ENCODE results near the gene MYBPHL.

MYBPHL gene

DNA sequence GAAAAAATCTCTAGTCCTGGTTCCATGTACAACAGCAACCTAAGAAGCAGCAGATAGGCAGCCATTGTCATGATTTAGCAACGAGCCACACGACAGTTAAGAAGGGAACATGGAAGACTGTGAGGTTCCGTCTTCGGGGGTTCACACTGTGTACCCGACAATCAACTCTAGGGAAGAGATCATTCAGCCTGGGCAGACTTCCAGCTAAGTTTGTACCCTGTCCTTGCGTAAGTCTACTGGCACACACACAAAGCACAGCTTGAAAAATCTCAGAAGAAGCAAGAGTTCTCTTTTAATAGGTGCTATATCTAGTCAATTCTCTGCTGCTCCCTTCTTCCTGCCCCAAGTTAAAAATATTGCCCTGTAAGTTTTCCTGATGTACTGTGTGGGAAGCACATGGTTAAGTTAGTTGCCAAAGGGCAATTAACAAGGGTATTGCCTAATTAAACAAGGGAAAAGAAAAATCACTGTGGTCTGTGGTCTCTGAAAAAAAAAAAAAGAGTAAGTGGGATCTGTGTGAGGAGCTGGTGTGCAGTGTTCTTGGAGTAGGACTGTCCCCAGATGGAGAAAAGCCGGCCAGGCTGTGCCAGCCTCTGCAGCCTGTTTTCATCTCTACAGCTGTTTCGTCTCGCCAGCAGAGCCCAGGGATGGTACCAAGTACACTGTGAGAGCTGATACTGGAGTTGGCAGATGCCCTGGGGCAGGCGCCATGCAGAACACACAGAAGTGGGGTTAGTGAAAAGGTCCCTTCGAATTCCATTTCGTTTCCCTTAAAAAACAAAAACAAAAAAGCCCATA is 6.4 kb upstream of the MYBPHL start:
- TF ChIP-seq, protein P1, sequence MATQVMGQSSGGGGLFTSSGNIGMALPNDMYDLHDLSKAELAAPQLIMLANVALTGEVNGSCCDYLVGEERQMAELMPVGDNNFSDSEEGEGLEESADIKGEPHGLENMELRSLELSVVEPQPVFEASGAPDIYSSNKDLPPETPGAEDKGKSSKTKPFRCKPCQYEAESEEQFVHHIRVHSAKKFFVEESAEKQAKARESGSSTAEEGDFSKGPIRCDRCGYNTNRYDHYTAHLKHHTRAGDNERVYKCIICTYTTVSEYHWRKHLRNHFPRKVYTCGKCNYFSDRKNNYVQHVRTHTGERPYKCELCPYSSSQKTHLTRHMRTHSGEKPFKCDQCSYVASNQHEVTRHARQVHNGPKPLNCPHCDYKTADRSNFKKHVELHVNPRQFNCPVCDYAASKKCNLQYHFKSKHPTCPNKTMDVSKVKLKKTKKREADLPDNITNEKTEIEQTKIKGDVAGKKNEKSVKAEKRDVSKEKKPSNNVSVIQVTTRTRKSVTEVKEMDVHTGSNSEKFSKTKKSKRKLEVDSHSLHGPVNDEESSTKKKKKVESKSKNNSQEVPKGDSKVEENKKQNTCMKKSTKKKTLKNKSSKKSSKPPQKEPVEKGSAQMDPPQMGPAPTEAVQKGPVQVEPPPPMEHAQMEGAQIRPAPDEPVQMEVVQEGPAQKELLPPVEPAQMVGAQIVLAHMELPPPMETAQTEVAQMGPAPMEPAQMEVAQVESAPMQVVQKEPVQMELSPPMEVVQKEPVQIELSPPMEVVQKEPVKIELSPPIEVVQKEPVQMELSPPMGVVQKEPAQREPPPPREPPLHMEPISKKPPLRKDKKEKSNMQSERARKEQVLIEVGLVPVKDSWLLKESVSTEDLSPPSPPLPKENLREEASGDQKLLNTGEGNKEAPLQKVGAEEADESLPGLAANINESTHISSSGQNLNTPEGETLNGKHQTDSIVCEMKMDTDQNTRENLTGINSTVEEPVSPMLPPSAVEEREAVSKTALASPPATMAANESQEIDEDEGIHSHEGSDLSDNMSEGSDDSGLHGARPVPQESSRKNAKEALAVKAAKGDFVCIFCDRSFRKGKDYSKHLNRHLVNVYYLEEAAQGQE (IDR thresholded peaks at IDR 0.05; ENCODE audit: insufficient read depth in 1 of 2, low read depth in 2 of 2, low read length in 2 of 2): no peak
- no peak for TF ChIP-seq FOXP2 (optimal IDR thresholded peaks at IDR 0.05; ENCODE audit: borderline replicate concordance, extremely low read depth, extremely low read length, insufficient read depth)

DNA sequence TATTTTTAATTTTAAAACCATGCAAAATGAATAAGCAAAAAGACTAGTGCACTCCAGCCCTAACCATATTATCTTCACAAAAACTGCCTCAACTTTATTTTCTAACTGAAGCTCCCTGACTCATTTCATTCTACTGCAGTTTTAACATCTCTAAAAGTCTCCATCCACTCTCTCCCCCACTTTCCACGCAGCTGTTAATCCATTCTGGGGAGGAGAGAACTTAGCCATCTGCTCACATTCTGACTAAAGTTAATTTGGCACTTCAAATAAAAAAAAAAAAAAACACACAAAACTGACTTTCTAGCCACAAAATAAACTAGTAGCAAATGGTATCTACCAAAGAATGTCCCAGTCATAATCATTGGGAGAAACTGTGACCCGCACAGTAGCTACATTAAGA is 5.4 kb upstream of the MYBPHL start:
- TF ChIP-seq POLR2AphosphoS5 (IDR thresholded peaks at IDR 0.05; ENCODE audit: low read depth, low read length) (no peak), SIN3A (IDR thresholded peaks at IDR 0.05; ENCODE audit: borderline replicate concordance, insufficient read depth, low read length) (no peak), FOXP2 (optimal IDR thresholded peaks at IDR 0.05; ENCODE audit: borderline replicate concordance, extremely low read depth, extremely low read length, insufficient read depth) (no peak), TAF1 (IDR thresholded peaks at IDR 0.05; ENCODE audit: borderline replicate concordance, insufficient read depth, low read length) (no peak)
- TF ChIP-seq, protein P1 (IDR thresholded peaks at IDR 0.05; ENCODE audit: insufficient read depth in 1 of 2, low read depth in 2 of 2, low read length in 2 of 2): no peak

DNA sequence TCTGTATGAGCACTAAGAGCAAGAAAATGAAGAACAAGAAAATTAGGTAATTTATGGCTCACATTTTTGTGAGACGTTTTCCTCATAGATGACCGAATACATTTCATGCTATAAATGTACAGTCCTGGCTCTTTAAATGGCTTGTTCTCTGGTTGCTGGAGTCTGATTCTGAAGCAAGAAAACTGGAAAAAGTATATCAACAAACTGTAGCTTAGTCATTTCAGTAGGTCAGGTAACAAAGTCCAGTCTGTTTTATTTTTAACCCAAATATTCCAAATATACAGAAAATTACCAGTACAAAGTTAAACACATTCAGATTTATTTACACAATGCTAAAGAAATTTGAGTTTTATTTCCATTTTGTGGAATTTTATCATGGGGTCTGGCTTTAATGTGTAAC is 2.5 kb upstream of the MYBPHL start:
- TF ChIP-seq POLR2AphosphoS5 (IDR thresholded peaks at IDR 0.05; ENCODE audit: low read depth, low read length) (no peak), SIN3A (IDR thresholded peaks at IDR 0.05; ENCODE audit: borderline replicate concordance, insufficient read depth, low read length) (no peak), FOXP2 (optimal IDR thresholded peaks at IDR 0.05; ENCODE audit: borderline replicate concordance, extremely low read depth, extremely low read length, insufficient read depth) (no peak), TAF1 (IDR thresholded peaks at IDR 0.05; ENCODE audit: borderline replicate concordance, insufficient read depth, low read length) (no peak)
- TF ChIP-seq, protein P1 (IDR thresholded peaks at IDR 0.05; ENCODE audit: insufficient read depth in 1 of 2, low read depth in 2 of 2, low read length in 2 of 2): no peak

DNA sequence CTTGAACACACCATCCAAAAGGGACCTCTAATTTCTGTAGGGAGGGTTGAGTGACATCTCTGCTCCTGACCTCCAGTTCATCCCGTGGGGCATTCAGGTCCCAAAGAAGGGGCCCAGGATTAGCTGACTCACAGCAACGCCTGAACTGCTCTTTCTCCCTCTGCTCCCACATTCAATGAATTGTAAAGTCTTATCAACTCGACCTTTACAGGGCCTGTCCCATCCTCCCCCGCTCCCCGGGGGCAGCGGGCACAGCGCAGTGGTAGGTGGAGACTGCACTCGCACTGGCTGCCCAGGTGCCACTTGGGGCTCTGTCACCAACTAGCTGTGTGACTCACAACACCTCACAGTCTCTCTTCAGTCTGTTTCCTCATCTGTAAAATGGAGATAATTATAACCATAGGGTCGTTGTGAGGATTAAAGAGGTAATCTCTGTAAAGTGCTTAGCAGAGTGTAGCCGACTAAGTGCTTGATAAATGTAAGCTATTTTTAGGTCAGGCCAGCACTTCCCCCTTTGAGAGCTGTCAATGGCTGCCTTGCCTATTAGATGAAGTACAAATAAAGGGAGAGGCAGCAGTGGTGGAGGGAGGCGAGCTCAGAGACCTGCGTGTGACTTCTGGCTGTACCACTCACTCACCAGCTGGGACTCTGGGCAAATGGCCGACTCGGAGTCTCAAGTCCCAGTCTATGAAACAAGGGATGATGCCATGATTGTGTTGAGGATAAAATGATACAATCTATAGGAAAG is 637 bp upstream of the MYBPHL start:
- no peak for TF ChIP-seq TAF1 (IDR thresholded peaks at IDR 0.05; ENCODE audit: borderline replicate concordance, insufficient read depth, low read length)
- TF ChIP-seq, protein P1 (IDR thresholded peaks at IDR 0.05; ENCODE audit: insufficient read depth in 1 of 2, low read depth in 2 of 2, low read length in 2 of 2): no peak
- TF ChIP-seq FOXP2 (optimal IDR thresholded peaks at IDR 0.05; ENCODE audit: borderline replicate concordance, extremely low read depth, extremely low read length, insufficient read depth): no peak
- TF ChIP-seq POLR2AphosphoS5 (IDR thresholded peaks at IDR 0.05; ENCODE audit: low read depth, low read length): no peak
- TF ChIP-seq SIN3A (IDR thresholded peaks at IDR 0.05; ENCODE audit: borderline replicate concordance, insufficient read depth, low read length): no peak
